HepG2 (cell line): Measurements from ENCODE around the gene GJA9. TPM values are rescaled to one million over a fixed set of nuclear protein-coding genes. Genes with fewer than 3 reads are reported as not detected.
A peak's percentile ranks its signal among the peaks of the same experiment; 100 is the strongest.

Experiments used
- ATAC-seq: fragments of 200-7000 bp; cut with Tn5 transposase; 3 replicates; pipeline ENCODE4 v1.9.1; 2020; ENCODE audit warnings: mild to moderate bottlenecking, moderate library complexity
- BruUV-seq: library from RNA; stranded (reverse); fragments of 400-500 nt; replicated peaks from 2 replicates; lab custom pipeline; 2021; lab: Mats Ljungman, UMichigan
- CTCF ChIA-PET: fragments of 300-600 bp; formaldehyde crosslinking; extraction: SDS; loops from one replicate; lab custom pipeline; 2021; ENCODE audit warnings: low total read pairs, inconsistent platforms, low intra/inter-chr PET ratio; lab: Yijun Ruan, JAX
- POLR2A ChIA-PET: fragments of 350-600 bp; sonication (Branson Sonifier 250); formaldehyde crosslinking; loops from one replicate; lab custom pipeline; 2020; ENCODE audit warnings: antibody characterized with exemption, inconsistent platforms; lab: Yijun Ruan, JAX
- DNase-seq: peaks from one replicate; pipeline ENCODE4 v3.0.0-alpha.2; 2015; ENCODE audit warnings: low spot score
- FAIRE-seq: peaks from 3 replicates; lab custom pipeline; 2011; peaks lifted over from hg19 to GRCh38; lab: Jason Lieb, UNC
- H2AFZ ChIP-seq: one replicate; pipeline ENCODE4 v1.6.1; 2011; ENCODE audit warnings: low read length, inconsistent platforms
- H3K27ac ChIP-seq: fragments of 300-600 bp; 3 replicates; pipeline ENCODE4 v1.8.0; 2011; ENCODE audit warnings: mixed run types, mild to moderate bottlenecking, mixed read lengths, low read length, inconsistent platforms; ENCODE audit not compliant: insufficient read depth; ENCODE audit errors: extremely low read length
- H3K27me3 ChIP-seq, 2 experiments: fragments of 200-600 bp in 1 of 2; 2 replicates in 1 of 2; 3 replicates in 1 of 2; pipeline versions ENCODE4 v1.6.0 to v1.8.0; 2011; ENCODE audit warnings: low read length in 2 of 2, mild to moderate bottlenecking in 2 of 2, moderate library complexity in 2 of 2, inconsistent platforms in 1 of 2; ENCODE audit not compliant: insufficient read depth in 2 of 2, control insufficient read depth in 1 of 2
- H3K36me3 ChIP-seq, 2 experiments: fragments of 200-600 bp in 1 of 2; replicated peaks in 1 of 2; 2 replicates in 1 of 2; 3 replicates in 1 of 2; pipeline versions ENCODE4 v1.5.1 to v1.8.0; 2011; ENCODE audit warnings: low read length in 2 of 2, inconsistent platforms in 1 of 2; ENCODE audit not compliant: insufficient read depth in 2 of 2, control insufficient read depth in 1 of 2
- H3K4me1 ChIP-seq: 2 replicates; pipeline ENCODE4 v1.5.1; 2012; ENCODE audit warnings: low read length, inconsistent platforms; ENCODE audit not compliant: insufficient read depth
- H3K4me2 ChIP-seq: 2 replicates; pipeline ENCODE4 v1.6.0; 2011; ENCODE audit warnings: low read depth, low read length, inconsistent platforms
- H3K4me3 ChIP-seq, 3 experiments: fragments of 200-600 bp in 1 of 3; sonication (generic), shearing (Covaris generic) in 1 of 3; replicated peaks in 1 of 3; 2 replicates each; pipeline ENCODE4 v1.5.1; 2011 to 2016; ENCODE audit warnings: low read length in 3 of 3, inconsistent platforms in 2 of 3, low read depth in 2 of 3, mild to moderate bottlenecking in 2 of 3, control low read depth in 1 of 3, mixed read lengths in 1 of 3; ENCODE audit not compliant: insufficient read depth in 1 of 3
- H3K79me2 ChIP-seq: one replicate; pipeline ENCODE4 v1.6.1; 2011; ENCODE audit warnings: low read length, inconsistent platforms; ENCODE audit not compliant: insufficient read depth
- H3K9ac ChIP-seq: 2 replicates; pipeline ENCODE4 v1.6.0; 2011; ENCODE audit warnings: mild to moderate bottlenecking, low read depth, low read length, inconsistent platforms; ENCODE audit not compliant: insufficient read depth
- H3K9me3 ChIP-seq: 2 replicates; pipeline ENCODE4 v1.5.1; 2012; ENCODE audit warnings: mild to moderate bottlenecking, low read length
- H4K20me1 ChIP-seq: 2 replicates; pipeline ENCODE4 v1.6.0; 2011; ENCODE audit warnings: inconsistent platforms, mild to moderate bottlenecking, low read length, moderate library complexity; ENCODE audit not compliant: insufficient read depth
- BRD4 ChIP-seq: sonication (generic); formaldehyde crosslinking; IDR thresholded peaks from 2 replicates; pipeline ENCODE4 v1.4.0; 2020; ENCODE audit warnings: missing genetic modification reagents
- CSRNP1 ChIP-seq: sonication (generic); formaldehyde crosslinking; IDR thresholded peaks from 2 replicates; pipeline ENCODE4 v1.8.1; 2023; ENCODE audit warnings: mild to moderate bottlenecking, missing genetic modification reagents
- DZIP1 ChIP-seq: sonication (generic); formaldehyde crosslinking; IDR thresholded peaks from 2 replicates; pipeline ENCODE4 v1.5.0; 2020; ENCODE audit warnings: mild to moderate bottlenecking, missing genetic modification reagents
- HNRNPLL ChIP-seq: fragments of 200-400 bp; formaldehyde crosslinking; IDR thresholded peaks from 2 replicates; pipeline ENCODE4 v1.6.1; 2017; ENCODE audit warnings: mild to moderate bottlenecking, low read depth, low read length; ENCODE audit not compliant: poor library complexity, severe bottlenecking
- MZF1 ChIP-seq: sonication (generic); formaldehyde crosslinking; IDR thresholded peaks from 2 replicates; pipeline ENCODE4 v1.8.1; 2023; ENCODE audit warnings: mild to moderate bottlenecking, missing genetic modification reagents, borderline replicate concordance
- NFIC ChIP-seq: IDR thresholded peaks from 2 replicates; pipeline ENCODE4 v1.6.1; 2012; ENCODE audit warnings: mild to moderate bottlenecking, low read length, inconsistent platforms
- REPIN1 ChIP-seq: sonication (generic); formaldehyde crosslinking; IDR thresholded peaks from 2 replicates; pipeline ENCODE4 v1.8.0; 2022; ENCODE audit warnings: missing genetic modification reagents, low read depth, mild to moderate bottlenecking, borderline replicate concordance
- SALL1 ChIP-seq: sonication (generic); formaldehyde crosslinking; IDR thresholded peaks from 2 replicates; pipeline ENCODE4 v1.8.0; 2022; ENCODE audit warnings: mild to moderate bottlenecking, missing genetic modification reagents
- SAP130 ChIP-seq: IDR thresholded peaks from 2 replicates; pipeline ENCODE4 v1.6.1; 2016; ENCODE audit warnings: low read depth
- ZKSCAN1 ChIP-seq: fragments of 150-350 bp; IDR thresholded peaks from 2 replicates; pipeline ENCODE4 v1.6.1; 2014; ENCODE audit warnings: low read length
- ZNF367 ChIP-seq: sonication (generic); formaldehyde crosslinking; IDR thresholded peaks from 2 replicates; pipeline ENCODE4 v1.4.0; 2020; ENCODE audit warnings: missing genetic modification reagents, borderline replicate concordance
- ZNF598 ChIP-seq: sonication (generic); formaldehyde crosslinking; IDR thresholded peaks from 2 replicates; pipeline ENCODE4 v1.5.1; 2020; ENCODE audit warnings: mild to moderate bottlenecking, missing genetic modification reagents, borderline replicate concordance
- ZNF652 ChIP-seq: IDR thresholded peaks from 2 replicates; pipeline ENCODE4 v1.6.1; 2016; ENCODE audit warnings: low read depth, borderline replicate concordance
- ZNF766 ChIP-seq: sonication (generic); formaldehyde crosslinking; IDR thresholded peaks from 2 replicates; pipeline ENCODE4 v1.5.0; 2020; ENCODE audit warnings: missing genetic modification reagents, borderline replicate concordance
- WGBS: methylation state at CpG from one replicate; pipeline ENCODE4 v1.1.6; 2017; ENCODE audit warnings: low lambda C conversion rate; 5-methylcytosine and 5-hydroxymethylcytosine counted together
- in situ Hi-C: cut with HindIII; loops from 2 replicates; pipeline ENCODE4 v1.10.0; 2017; ENCODE audit warnings: low pct_unique_long_range_greater_than_20kb; ENCODE audit not compliant: extremely low pct_ligation_motif_present
- intact Hi-C: fragments of 100-400 bp; cut with micrococcal nuclease; formaldehyde crosslinking; loops from one replicate; pipeline ENCODE4 v1.10.0; 2022; ENCODE audit not compliant: unreplicated experiment
- polyA plus RNA-seq, 8 experiments: library from polyadenylated mRNA; depleted of rRNA in 3 of 8; stranded (reverse) in 7 of 8; unstranded in 1 of 8; fragments of >200 nt; fragmentation: Illumina TruSeq in 4 of 8; extraction: Trizol in 4 of 8; gene quantifications; 2 replicates each; pipeline versions ENCODE4 v1.2.1 to v1.2.3, GENCODE V29; 2011 to 2016; ENCODE audit warnings: low read depth in 4 of 8, missing spikeins in 1 of 8, mixed read lengths in 1 of 8; ENCODE audit not compliant: insufficient read depth in 1 of 8
- total RNA-seq, 5 experiments: library from RNA; depleted of rRNA; stranded (reverse); fragments of >200 nt; fragmentation: Illumina TruSeq; extraction: Trizol; gene quantifications; 2 replicates each; pipeline ENCODE4 v1.2.3, GENCODE V29; 2016; ENCODE audit warnings: low read depth in 1 of 5
- TF ChIP-seq, protein P1 (sequence below): sonication (generic); formaldehyde crosslinking; IDR thresholded peaks from 2 replicates; pipeline ENCODE4 v1.5.1; 2020; ENCODE audit warnings: mild to moderate bottlenecking, moderate library complexity, missing genetic modification reagents
- TF ChIP-seq, protein P2 (sequence below): sonication (generic); formaldehyde crosslinking; IDR thresholded peaks from 2 replicates; pipeline ENCODE4 v1.4.0; 2020; ENCODE audit warnings: mild to moderate bottlenecking, missing genetic modification reagents

Gene GJA9
- total and polyA plus RNA-seq, 2 of the 13 experiments (the other 11 are each of a cell fraction or from before 2014, with no cell fraction given), result 0.08 to 0.13 TPM

- ChIA-PET CTCF (no interaction called here), POLR2A (interaction anchor here (0.6 to 1.7 kb wide), 7 partner anchors 14 to 846 kb away, joined by 3 to 9 read pairs (median 5); partner anchors contain the start of genes AKIRIN1, MYCBP, NDUFS5 and UTP11)
- Histone ChIP-seq H3K9ac (peak overlapping the region; percentile 76), H3K4me1 (peaks cover 55% of the 10 kb centered on the region), H3K4me3 (peak overlapping the region; percentile 66 to 98 (median 77)), H3K36me3 (peaks cover 6 to 11% of the 10 kb centered on the region in 2 experiments), H3K4me2 (peak overlapping the region; percentile 70), H2AFZ (peak overlapping the region; percentile 44), H3K27me3 (no peaks in the 10 kb centered on the region; a peak in 1 of 5 replicates), H4K20me1 (no peaks in the 10 kb centered on the region), H3K79me2 (peaks cover 49% of the 10 kb centered on the region), H3K27ac (peak overlapping the region; percentile 67), H3K9me3 (no peaks in the 10 kb centered on the region)
- WGBS, result 0% methylated on average over 9 of the region's 51 CpGs
- ATAC-seq (peak; percentile 47), FAIRE-seq (no peak), DNase-seq (peak; percentile 39)
- no TSS peak for BruUV-seq
- in situ Hi-C loops (no loop called here), intact Hi-C loops (loop anchor here (2.0 kb wide), 1 partner anchor 168 kb away; the partner anchor contains the start of gene NDUFS5)
- TF ChIP-seq ZKSCAN1, result no peak
- TF ChIP-seq DZIP1 (CRISPR knock-in tag), result 0 out of 2 replicates have a peak, but pooled peaks have one; percentile 19
- peak; percentile 40 for TF ChIP-seq HNRNPLL
- TF ChIP-seq, protein P1, sequence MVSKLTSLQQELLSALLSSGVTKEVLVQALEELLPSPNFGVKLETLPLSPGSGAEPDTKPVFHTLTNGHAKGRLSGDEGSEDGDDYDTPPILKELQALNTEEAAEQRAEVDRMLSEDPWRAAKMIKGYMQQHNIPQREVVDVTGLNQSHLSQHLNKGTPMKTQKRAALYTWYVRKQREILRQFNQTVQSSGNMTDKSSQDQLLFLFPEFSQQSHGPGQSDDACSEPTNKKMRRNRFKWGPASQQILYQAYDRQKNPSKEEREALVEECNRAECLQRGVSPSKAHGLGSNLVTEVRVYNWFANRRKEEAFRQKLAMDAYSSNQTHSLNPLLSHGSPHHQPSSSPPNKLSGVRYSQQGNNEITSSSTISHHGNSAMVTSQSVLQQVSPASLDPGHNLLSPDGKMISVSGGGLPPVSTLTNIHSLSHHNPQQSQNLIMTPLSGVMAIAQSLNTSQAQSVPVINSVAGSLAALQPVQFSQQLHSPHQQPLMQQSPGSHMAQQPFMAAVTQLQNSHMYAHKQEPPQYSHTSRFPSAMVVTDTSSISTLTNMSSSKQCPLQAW, result no peak
- TF ChIP-seq ZNF367 (CRISPR knock-in tag), result 0 out of 2 replicates have a peak, but pooled peaks have one; percentile 51
- 0 out of 2 replicates have a peak, but pooled peaks have one; percentile 51 for TF ChIP-seq CSRNP1 (CRISPR knock-in tag)
- TF ChIP-seq NFIC, result no peak
- TF ChIP-seq ZNF652 (CRISPR knock-in tag), result no peak
- 0 out of 2 replicates have a peak, but pooled peaks have one; percentile 25 for TF ChIP-seq REPIN1 (CRISPR knock-in tag)
- TF ChIP-seq ZNF598 (CRISPR knock-in tag), result no peak
- TF ChIP-seq ZNF766, result no peak
- TF ChIP-seq BRD4, result peak; percentile 26; the same call in 1 of the 2 replicates
- TF ChIP-seq SALL1 (CRISPR knock-in tag), result peak; percentile 4; the same call in 1 of the 2 replicates
- no peak for TF ChIP-seq MZF1 (CRISPR knock-in tag)
- peak; percentile 60 for TF ChIP-seq SAP130 (CRISPR knock-in tag)
- TF ChIP-seq, protein P2, sequence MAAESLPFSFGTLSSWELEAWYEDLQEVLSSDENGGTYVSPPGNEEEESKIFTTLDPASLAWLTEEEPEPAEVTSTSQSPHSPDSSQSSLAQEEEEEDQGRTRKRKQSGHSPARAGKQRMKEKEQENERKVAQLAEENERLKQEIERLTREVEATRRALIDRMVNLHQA (CRISPR knock-in tag), result no peak
Observed at GRCh38 chr1:38858833-38859560, 22.4 kb downstream of the GJA9 start.
